Muscle of leg (tissue), 11 donors: ENCODE data around the gene NDUFAF2. TPM values are rescaled to one million over a fixed set of nuclear protein-coding genes. Genes with fewer than 3 reads are reported as not detected.

ENCODE experiments used
- DNase-seq: peaks from one replicate; pipeline ENCODE4 v3.0.0; 2013
- H3K27ac ChIP-seq: one replicate; pipeline ENCODE4 v1.5.1; 2013; ENCODE audit warnings: mild to moderate bottlenecking, low read length, control low read depth
- H3K27me3 ChIP-seq: one replicate; pipeline ENCODE4 v1.6.1; 2013; ENCODE audit warnings: low read length; ENCODE audit not compliant: control insufficient read depth, insufficient read depth
- H3K36me3 ChIP-seq: one replicate; pipeline ENCODE4 v1.6.1; 2013; ENCODE audit warnings: low read length; ENCODE audit not compliant: control insufficient read depth, insufficient read depth
- H3K4me1 ChIP-seq: one replicate; pipeline ENCODE4 v1.6.1; 2013; ENCODE audit warnings: low read length; ENCODE audit not compliant: control insufficient read depth, insufficient read depth
- H3K4me3 ChIP-seq: one replicate; pipeline ENCODE4 v1.5.1; 2013; ENCODE audit warnings: low read length, control low read depth
- H3K9me3 ChIP-seq: replicated peaks from 2 replicates; pipeline ENCODE4 v1.6.1; 2013; ENCODE audit warnings: low read depth, low read length; ENCODE audit not compliant: control insufficient read depth
- WGBS: methylation state at CpG from one replicate; pipeline ENCODE4 v1.1.5; 2013; ENCODE audit warnings: missing lambda C conversion rate; ENCODE audit not compliant: insufficient coverage; 5-methylcytosine and 5-hydroxymethylcytosine counted together
- polyA plus RNA-seq, 8 donors: library from polyadenylated mRNA; unstranded; fragments of 120-200 nt; gene quantifications; one replicate each; pipeline versions ENCODE4 v1.2.1 to v1.2.3, GENCODE V29; 2013; ENCODE audit warnings: inconsistent platforms in 1 of 8, low replicate concordance in 1 of 8; ENCODE audit not compliant: insufficient read length in 8 of 8, insufficient read depth in 1 of 8
- total RNA-seq: library from RNA; stranded (reverse); fragments of 120-200 nt; gene quantifications from one replicate; pipeline ENCODE4 v1.2.4, GENCODE V29; 2013

Gene NDUFAF2
- total and polyA plus RNA-seq, 9 donors, result 21.4 to 34.4 (median 30.6) TPM

- H3K36me3 ChIP-seq, result no peaks in the 10 kb centered on the region
Measured at GRCh38 chr5:61004448-61004847, 59.4 kb downstream of the NDUFAF2 start.

GRCh38 chr5:61009907-61010306 is 64.9 kb downstream of the NDUFAF2 start:
- Histone ChIP-seq H3K9me3 (no peaks in the 10 kb centered on the region), H3K4me3 (no peak overlapping the region), H3K27me3 (no peaks in the 10 kb centered on the region), H3K36me3 (no peaks in the 10 kb centered on the region), H3K27ac (no peak overlapping the region), H3K4me1 (no peaks in the 10 kb centered on the region)
- no peak for DNase-seq

More at GRCh38 chr5:61004448-61004847, 59.4 kb downstream of the NDUFAF2 start:
- H3K27me3 ChIP-seq, result no peaks in the 10 kb centered on the region
- H3K4me1 ChIP-seq, result no peaks in the 10 kb centered on the region
- H3K27ac ChIP-seq, result no peak overlapping the region
- H3K9me3 ChIP-seq, result no peaks in the 10 kb centered on the region
- H3K4me3 ChIP-seq, result no peak overlapping the region
- no peak for DNase-seq

- peak; percentile 17 for DNase-seq
- H3K27ac ChIP-seq, result no peak overlapping the region
- H3K27me3 ChIP-seq, result no peaks in the 10 kb centered on the region
- no peaks in the 10 kb centered on the region for H3K36me3 ChIP-seq
- no peaks in the 10 kb centered on the region for H3K4me1 ChIP-seq
- no CpG with 5 or more reads among the region's 5 CpGs for WGBS
- no peaks in the 10 kb centered on the region for H3K9me3 ChIP-seq
- no peak overlapping the region for H3K4me3 ChIP-seq
Measured at GRCh38 chr5:61010467-61011454, 65.8 kb downstream of the NDUFAF2 start.

- WGBS, result no CpG with 5 or more reads among the region's 2 CpGs
- Histone ChIP-seq H3K27ac (no peak overlapping the region), H3K27me3 (no peaks in the 10 kb centered on the region), H3K4me1 (no peaks in the 10 kb centered on the region), H3K36me3 (no peaks in the 10 kb centered on the region), H3K9me3 (no peaks in the 10 kb centered on the region), H3K4me3 (no peak overlapping the region)
- DNase-seq, result no peak
Measured at GRCh38 chr5:61018062-61018461, 73.1 kb downstream of the NDUFAF2 start.

- Histone ChIP-seq H3K4me1 (no peaks in the 10 kb centered on the region), H3K9me3 (no peaks in the 10 kb centered on the region), H3K27me3 (no peaks in the 10 kb centered on the region), H3K27ac (no peak overlapping the region), H3K36me3 (no peaks in the 10 kb centered on the region), H3K4me3 (no peak overlapping the region)
- DNase-seq, result no peak
- WGBS, result no CpG with 5 or more reads among the region's 1 CpG
Measured at GRCh38 chr5:61019642-61020041, 74.6 kb downstream of the NDUFAF2 start.

GRCh38 chr5:61020415-61020814 is 75.4 kb downstream of the NDUFAF2 start:
- no peaks in the 10 kb centered on the region for H3K36me3 ChIP-seq
- DNase-seq, result no peak
- H3K9me3 ChIP-seq, result no peaks in the 10 kb centered on the region
- no CpG with 5 or more reads among the region's 3 CpGs for WGBS
- H3K4me1 ChIP-seq, result no peaks in the 10 kb centered on the region
- no peak overlapping the region for H3K4me3 ChIP-seq
- no peaks in the 10 kb centered on the region for H3K27me3 ChIP-seq
- no peak overlapping the region for H3K27ac ChIP-seq

- no peak for DNase-seq
- H3K36me3 ChIP-seq, result no peaks in the 10 kb centered on the region
- H3K9me3 ChIP-seq, result no peaks in the 10 kb centered on the region
- H3K27me3 ChIP-seq, result no peaks in the 10 kb centered on the region
- H3K4me3 ChIP-seq, result no peak overlapping the region
- H3K4me1 ChIP-seq, result no peaks in the 10 kb centered on the region
- no CpG with 5 or more reads among the region's 1 CpG for WGBS
- no peak overlapping the region for H3K27ac ChIP-seq
Measured at GRCh38 chr5:61023131-61023530, 78.1 kb downstream of the NDUFAF2 start.

- WGBS, result no CpG with 5 or more reads among the region's 2 CpGs
- Histone ChIP-seq H3K4me3 (no peak overlapping the region), H3K9me3 (no peaks in the 10 kb centered on the region), H3K4me1 (no peaks in the 10 kb centered on the region), H3K27ac (no peak overlapping the region), H3K27me3 (no peaks in the 10 kb centered on the region), H3K36me3 (no peaks in the 10 kb centered on the region)
- DNase-seq, result no peak
Measured at GRCh38 chr5:61026004-61026403, 81.0 kb downstream of the NDUFAF2 start.

GRCh38 chr5:61028382-61028781 is 83.4 kb downstream of the NDUFAF2 start:
- Histone ChIP-seq H3K36me3 (no peaks in the 10 kb centered on the region), H3K4me3 (no peak overlapping the region), H3K4me1 (no peaks in the 10 kb centered on the region), H3K27me3 (no peaks in the 10 kb centered on the region), H3K9me3 (no peaks in the 10 kb centered on the region), H3K27ac (no peak overlapping the region)
- no CpG with 5 or more reads among the region's 1 CpG for WGBS
- DNase-seq, result no peak

GRCh38 chr5:61029456-61030162 is 84.6 kb downstream of the NDUFAF2 start:
- H3K4me3 ChIP-seq, result no peak overlapping the region
- no peak overlapping the region for H3K27ac ChIP-seq
- H3K27me3 ChIP-seq, result no peaks in the 10 kb centered on the region
- DNase-seq, result no peak
- no peaks in the 10 kb centered on the region for H3K9me3 ChIP-seq
- WGBS, result 50% methylated on average over 1 of the region's 6 CpGs
- no peaks in the 10 kb centered on the region for H3K36me3 ChIP-seq
- no peaks in the 10 kb centered on the region for H3K4me1 ChIP-seq
